Choroid plexus epithelial cell (primary cell): Measurements from ENCODE around the gene BTG4.

Experiments used
- DNase-seq: peaks from one replicate; pipeline ENCODE4 v3.0.0-alpha.2; 2010; ENCODE audit warnings: low read depth
- H3K4me3 ChIP-seq: 2 replicates; pipeline ENCODE4 v1.5.1; 2011; ENCODE audit warnings: low read depth, mild to moderate bottlenecking, control low read depth, low read length, moderate library complexity
- TF ChIP-seq, protein P1 (sequence below): conservative IDR thresholded peaks from 2 replicates; pipeline ENCODE4 v1.5.1; 2011; ENCODE audit warnings: low read depth, mild to moderate bottlenecking, control low read depth, inconsistent platforms, low read length, moderate library complexity

BTG4 gene

DNA sequence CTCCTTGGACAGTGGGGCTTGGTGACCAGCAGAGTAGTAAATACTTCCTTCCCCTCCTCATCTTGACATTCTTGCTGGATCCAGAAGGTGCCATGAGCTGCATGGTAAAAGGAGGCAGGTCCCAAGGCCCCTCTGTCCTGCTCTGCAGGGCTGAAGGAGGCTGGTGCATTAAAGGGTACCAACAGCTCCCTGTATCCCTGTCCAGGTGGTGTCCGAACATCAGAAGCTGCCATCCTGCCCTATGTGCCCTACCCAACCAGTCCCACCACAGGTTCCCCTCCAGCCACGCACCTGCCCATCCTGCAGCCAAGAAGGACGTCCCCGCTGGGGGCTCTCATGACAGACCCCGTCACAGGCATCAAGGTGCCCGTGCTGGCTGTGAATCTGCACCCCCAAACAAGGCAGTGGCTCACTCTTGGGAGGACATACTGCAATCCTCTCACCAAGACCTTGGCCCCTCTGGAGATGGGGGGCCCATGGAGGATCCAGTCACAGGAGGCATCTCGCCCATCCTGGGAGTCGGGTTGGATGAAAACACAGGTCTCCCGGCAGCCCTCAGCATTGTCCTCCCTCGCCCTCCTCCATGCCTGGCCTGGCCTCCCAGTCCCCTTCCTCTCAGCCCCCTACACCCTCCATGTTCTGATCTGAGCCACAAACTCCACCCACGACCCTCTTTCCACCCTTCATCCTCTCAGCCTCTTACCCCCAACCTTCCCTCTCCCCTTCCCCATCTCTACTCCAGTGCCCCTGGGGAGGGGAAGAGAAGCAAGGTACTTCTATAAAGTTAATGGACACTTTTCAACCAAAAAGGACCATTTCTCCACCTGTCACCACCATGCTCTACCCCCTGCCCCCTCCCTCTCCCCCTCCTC lies 55.1 kb downstream of the BTG4 start:
- TF ChIP-seq, protein P1, sequence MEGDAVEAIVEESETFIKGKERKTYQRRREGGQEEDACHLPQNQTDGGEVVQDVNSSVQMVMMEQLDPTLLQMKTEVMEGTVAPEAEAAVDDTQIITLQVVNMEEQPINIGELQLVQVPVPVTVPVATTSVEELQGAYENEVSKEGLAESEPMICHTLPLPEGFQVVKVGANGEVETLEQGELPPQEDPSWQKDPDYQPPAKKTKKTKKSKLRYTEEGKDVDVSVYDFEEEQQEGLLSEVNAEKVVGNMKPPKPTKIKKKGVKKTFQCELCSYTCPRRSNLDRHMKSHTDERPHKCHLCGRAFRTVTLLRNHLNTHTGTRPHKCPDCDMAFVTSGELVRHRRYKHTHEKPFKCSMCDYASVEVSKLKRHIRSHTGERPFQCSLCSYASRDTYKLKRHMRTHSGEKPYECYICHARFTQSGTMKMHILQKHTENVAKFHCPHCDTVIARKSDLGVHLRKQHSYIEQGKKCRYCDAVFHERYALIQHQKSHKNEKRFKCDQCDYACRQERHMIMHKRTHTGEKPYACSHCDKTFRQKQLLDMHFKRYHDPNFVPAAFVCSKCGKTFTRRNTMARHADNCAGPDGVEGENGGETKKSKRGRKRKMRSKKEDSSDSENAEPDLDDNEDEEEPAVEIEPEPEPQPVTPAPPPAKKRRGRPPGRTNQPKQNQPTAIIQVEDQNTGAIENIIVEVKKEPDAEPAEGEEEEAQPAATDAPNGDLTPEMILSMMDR, result no peak

DNA sequence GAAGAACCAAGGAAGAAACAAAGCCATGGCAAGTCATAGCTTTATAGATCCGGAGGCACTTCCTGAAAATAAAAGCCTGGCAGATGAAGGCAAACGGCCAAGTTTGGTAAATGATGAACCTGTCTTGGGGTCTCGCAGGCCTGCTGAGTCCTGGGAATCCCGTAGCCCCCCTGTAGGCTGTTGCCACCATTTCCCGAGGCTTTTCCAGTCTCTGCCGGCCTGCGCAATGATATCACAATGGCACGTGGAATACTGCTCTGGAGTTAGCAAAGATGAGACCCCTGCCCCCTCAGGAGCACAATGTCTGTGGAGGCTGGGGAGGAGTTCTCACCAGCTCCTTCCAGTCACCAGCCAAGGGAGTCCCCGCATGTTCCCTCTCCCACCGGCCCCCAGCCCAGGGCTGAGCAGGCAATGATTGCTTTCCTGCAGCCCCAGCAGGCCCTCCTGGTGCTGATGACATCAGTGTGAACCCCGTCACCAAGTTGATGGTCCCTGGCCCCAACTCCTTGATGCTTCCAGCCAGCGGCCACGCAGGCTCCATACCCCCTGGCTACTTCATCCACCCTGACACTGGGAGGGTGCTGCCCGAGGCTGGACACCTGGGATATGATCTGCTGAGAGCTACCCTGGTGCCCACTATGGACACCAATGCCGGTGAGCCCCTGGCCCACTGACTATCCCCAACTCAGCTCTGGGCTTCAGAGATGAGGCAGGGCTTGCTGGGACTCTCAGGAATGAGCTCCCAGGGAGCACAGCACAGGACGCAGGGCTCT lies 55.9 kb downstream of the BTG4 start:
- TF ChIP-seq, protein P1, result no peak
- no peak overlapping the region for H3K4me3 ChIP-seq
- no peak for DNase-seq

More for the DNA sequence above, 55.1 kb downstream of the BTG4 start:
- no peak overlapping the region for H3K4me3 ChIP-seq
- no peak for DNase-seq

DNA sequence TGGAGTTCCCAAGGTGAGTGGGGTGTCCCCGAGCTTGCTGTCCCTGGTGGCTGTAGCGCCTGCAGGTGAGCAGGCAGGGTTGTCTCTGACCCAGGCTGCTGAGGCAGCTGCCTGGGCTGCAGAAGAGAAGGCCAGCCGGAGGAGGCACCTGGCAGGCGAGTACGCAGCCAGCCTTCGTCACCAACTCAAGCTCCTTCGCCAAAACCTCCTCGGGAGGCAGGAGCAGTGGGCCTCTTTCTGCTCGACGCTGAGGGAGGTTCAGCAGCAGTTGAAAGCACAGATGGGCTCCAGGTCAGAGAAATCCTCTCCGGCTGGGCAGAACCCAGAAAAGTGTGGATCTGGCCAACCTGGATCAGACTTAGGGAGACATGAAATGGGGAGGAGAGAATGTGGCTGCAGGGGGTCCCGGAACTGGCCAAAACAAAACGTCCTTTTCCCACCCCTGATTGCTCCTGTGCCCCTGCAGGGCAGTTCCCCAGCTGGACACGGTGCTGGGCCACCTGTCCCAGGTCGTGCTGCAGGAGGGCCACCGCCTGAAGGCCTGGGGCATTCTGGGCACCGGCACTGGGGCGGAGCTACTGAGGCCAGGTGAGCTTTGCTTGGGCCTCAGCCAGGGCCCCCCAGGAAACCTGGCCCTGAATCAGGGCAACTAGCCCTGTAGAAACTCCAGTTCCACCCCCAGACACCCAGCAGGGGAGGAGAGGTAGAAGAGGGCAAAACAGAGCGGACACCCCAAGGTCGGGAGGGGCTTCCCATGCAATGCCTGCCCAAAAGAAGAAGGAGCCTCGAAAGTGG lies 56.7 kb downstream of the BTG4 start:
- TF ChIP-seq, protein P1, result no peak
- no peak overlapping the region for H3K4me3 ChIP-seq
- no peak for DNase-seq

DNA sequence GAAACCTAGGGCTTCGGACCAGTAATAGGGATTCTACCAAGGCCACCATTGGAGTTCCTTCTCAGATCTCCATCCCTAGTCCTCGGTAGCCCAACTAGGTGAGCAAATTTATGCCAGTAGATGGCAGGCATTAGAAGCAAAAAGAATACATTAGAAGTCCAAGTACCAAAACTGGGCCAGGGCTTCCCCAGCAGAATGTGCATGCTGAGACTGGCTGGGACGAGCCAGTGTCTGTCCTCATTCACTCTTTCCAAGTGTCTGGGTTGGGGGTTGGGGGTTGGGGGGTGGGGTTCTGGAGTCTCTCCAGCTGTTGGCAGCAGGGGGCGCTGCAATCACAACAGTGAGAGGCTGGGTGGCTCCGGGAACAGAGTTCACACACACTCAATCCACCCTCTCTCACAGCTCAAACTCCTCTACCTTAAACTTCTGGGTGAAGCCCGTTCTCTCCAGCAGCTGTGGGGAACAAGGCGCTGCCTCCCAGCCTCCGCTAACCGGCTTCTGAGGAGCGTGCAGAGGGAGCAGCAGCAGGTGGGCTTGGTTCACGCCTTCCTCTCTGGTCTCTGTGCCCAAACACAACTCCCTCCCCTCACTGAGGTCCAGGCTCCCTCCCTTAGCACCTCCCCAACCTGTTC lies 57.5 kb downstream of the BTG4 start:
- H3K4me3 ChIP-seq, result no peak overlapping the region
- DNase-seq, result peak; percentile 78
- TF ChIP-seq, protein P1, result peak; percentile 63

DNA sequence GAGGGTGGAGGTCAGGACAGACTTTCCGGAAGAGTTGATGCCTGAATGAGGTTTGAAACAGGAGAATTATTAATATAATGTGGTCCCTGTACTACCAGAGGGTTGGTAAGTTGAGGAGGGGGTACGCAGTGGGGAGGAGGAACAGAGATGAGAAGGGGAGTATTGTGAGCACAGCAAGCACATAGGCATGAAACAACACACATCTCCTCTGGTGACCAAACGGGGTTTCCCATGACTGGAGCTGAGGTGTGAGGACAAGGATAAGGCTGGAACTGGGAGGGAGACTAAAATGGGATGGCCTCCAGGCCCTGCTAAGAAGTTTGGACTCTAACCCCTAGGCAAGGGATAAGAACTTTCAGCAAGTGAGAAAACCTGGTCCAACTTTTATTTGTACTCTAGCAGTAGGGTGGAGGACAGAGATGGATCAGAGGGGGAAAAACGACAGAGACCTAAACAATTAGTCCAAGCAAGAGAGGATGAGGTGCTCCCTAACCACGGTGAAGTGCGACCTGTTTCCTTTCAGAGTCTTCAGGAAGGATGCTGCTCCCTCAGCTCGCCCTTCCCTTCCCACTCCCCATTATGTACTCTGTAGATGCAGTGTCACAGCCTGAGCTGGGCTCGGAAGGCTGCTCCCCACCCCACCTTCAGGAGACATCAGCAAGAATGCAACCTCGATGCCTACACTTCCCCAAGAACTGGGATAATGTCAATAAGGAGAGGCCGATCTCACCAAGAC lies 59.2 kb downstream of the BTG4 start:
- no peak overlapping the region for H3K4me3 ChIP-seq
- TF ChIP-seq, protein P1, result no peak
- DNase-seq, result no peak

DNA sequence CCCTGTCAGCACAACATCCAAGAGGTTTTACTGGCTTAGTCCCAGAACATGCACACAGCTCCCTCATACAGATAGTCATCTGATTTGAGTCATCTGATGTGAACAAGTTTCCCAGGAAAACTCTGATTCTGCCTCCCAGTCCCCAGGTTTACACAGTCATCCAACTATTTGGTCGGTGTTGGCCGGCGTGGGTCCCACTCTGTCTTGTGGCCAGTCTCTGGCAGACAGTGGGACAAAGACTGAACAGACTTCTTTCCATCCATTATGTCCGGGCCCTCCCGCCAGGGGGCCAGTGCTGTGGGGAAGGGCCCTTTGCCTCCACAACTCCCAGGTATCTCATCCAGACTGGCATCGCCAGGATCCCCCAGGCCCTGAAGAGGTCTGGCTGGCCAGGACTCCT lies 60.0 kb downstream of the BTG4 start:
- DNase-seq, result peak; percentile 20
- TF ChIP-seq, protein P1, result no peak

More for the DNA sequence above, 60.0 kb downstream of the BTG4 start:
- no peak overlapping the region for H3K4me3 ChIP-seq
